H1 (cell line): ENCODE results near the gene CD63. TPM values are rescaled to one million over a fixed set of nuclear protein-coding genes. Genes with fewer than 3 reads are reported as not detected.

Experiments
- CTCF ChIA-PET: fragments of 300-600 bp; sonication (Branson Sonifier 250); formaldehyde crosslinking; loops from one replicate; lab custom pipeline; 2021; ENCODE audit not compliant: partially characterized antibody; lab: Charles Lee
- POLR2A ChIA-PET: fragments of 300-600 bp; sonication (Branson Sonifier 250); formaldehyde crosslinking; loops from one replicate; lab custom pipeline; 2021; ENCODE audit warnings: inconsistent platforms; ENCODE audit not compliant: partially characterized antibody; lab: Charles Lee
- DNase-seq, 2 experiments: peaks; one replicate each; pipeline versions ENCODE4 v3.0.0 to v3.0.0-alpha.2; 2010 to 2022; ENCODE audit warnings: low spot score in 2 of 2, low read depth in 1 of 2, mixed read lengths in 1 of 2
- FAIRE-seq: peaks from 2 replicates; lab custom pipeline; 2011; peaks lifted over from hg19 to GRCh38; lab: Jason Lieb, UNC
- H2AFZ ChIP-seq: 2 replicates; pipeline ENCODE4 v1.8.1; 2012; ENCODE audit warnings: low read length, inconsistent platforms
- H2AK5ac ChIP-seq: 2 replicates; pipeline ENCODE4 v1.6.1; 2013; ENCODE audit warnings: low read depth, low read length
- H2BK120ac ChIP-seq: replicated peaks from 2 replicates; pipeline ENCODE3; 2013; ENCODE audit warnings: low read depth, low read length, inconsistent platforms
- H2BK12ac ChIP-seq: 2 replicates; pipeline ENCODE4 v1.6.1; 2013; ENCODE audit warnings: low read depth, low read length
- H2BK15ac ChIP-seq: 2 replicates; pipeline ENCODE4 v1.6.1; 2013; ENCODE audit warnings: low read length
- H2BK20ac ChIP-seq: 2 replicates; pipeline ENCODE4 v1.6.1; 2013; ENCODE audit warnings: low read length
- H2BK5ac ChIP-seq: 2 replicates; pipeline ENCODE4 v1.6.1; 2013; ENCODE audit warnings: low read depth, low read length
- H3K14ac ChIP-seq: 2 replicates; pipeline ENCODE4 v1.6.1; 2013; ENCODE audit warnings: inconsistent platforms; ENCODE audit not compliant: insufficient read length
- H3K18ac ChIP-seq: 2 replicates; pipeline ENCODE4 v1.6.1; 2013; ENCODE audit warnings: low read length; ENCODE audit errors: extremely low read depth
- H3K23ac ChIP-seq: 2 replicates; pipeline ENCODE4 v1.6.1; 2013; ENCODE audit warnings: inconsistent platforms; ENCODE audit not compliant: insufficient read length
- H3K23me2 ChIP-seq: 2 replicates; pipeline ENCODE4 v1.6.1; 2013; ENCODE audit warnings: low read depth, low read length
- H3K27ac ChIP-seq: 2 replicates; pipeline ENCODE4 v1.6.1; 2011; ENCODE audit warnings: low read depth, low read length, inconsistent platforms
- H3K27me3 ChIP-seq, 4 experiments: replicated peaks in 1 of 4; 1 replicate in 1 of 4; 2 replicates in 3 of 4; pipeline versions ENCODE4 v1.6.1 to v1.8.1; 2011 to 2013; ENCODE audit warnings: low read length in 3 of 4, mild to moderate bottlenecking in 3 of 4, inconsistent platforms in 2 of 4, mixed read lengths in 2 of 4, moderate library complexity in 1 of 4; ENCODE audit not compliant: control insufficient read depth in 3 of 4, insufficient read depth in 3 of 4; ENCODE audit errors: extremely low read depth in 1 of 4
- H3K36me3 ChIP-seq, 4 experiments: 2 replicates each; pipeline versions ENCODE4 v1.6.1 to v1.8.1; 2011 to 2013; ENCODE audit warnings: mild to moderate bottlenecking in 4 of 4, low read length in 3 of 4, moderate library complexity in 2 of 4, control low read depth in 1 of 4, inconsistent platforms in 1 of 4; ENCODE audit not compliant: insufficient read depth in 4 of 4, control insufficient read depth in 2 of 4
- H3K4ac ChIP-seq: replicated peaks from 2 replicates; pipeline ENCODE3; 2013; ENCODE audit warnings: low read length, low read depth, mixed read lengths, inconsistent platforms; ENCODE audit not compliant: insufficient read length
- H3K4me1 ChIP-seq, 4 experiments: replicated peaks in 1 of 4; 1 replicate in 1 of 4; 2 replicates in 3 of 4; pipeline versions ENCODE4 v1.6.1 to v1.8.1; 2011 to 2013; ENCODE audit warnings: low read length in 3 of 4, inconsistent platforms in 2 of 4, mixed read lengths in 1 of 4; ENCODE audit not compliant: insufficient read depth in 4 of 4, control insufficient read depth in 3 of 4
- H3K4me2 ChIP-seq, 2 experiments: 2 replicates each; pipeline versions ENCODE4 v1.6.1 to v1.8.1; 2011 to 2013; ENCODE audit warnings: low read depth in 2 of 2, low read length in 2 of 2, control low read depth in 1 of 2, inconsistent platforms in 1 of 2, mild to moderate bottlenecking in 1 of 2; ENCODE audit not compliant: insufficient read depth in 1 of 2
- H3K4me3 ChIP-seq, 4 experiments: fragments of 200-600, 300-600 bp in 1 of 4; sonication (generic), shearing (Covaris generic), sonication (Bioruptor Twin) in 1 of 4; 2 replicates each; pipeline versions ENCODE4 v1.5.1 to v1.8.1; 2011 to 2016; ENCODE audit warnings: low read length in 4 of 4, low read depth in 3 of 4, control low read depth in 2 of 4, inconsistent platforms in 2 of 4, mild to moderate bottlenecking in 2 of 4, mixed read lengths in 1 of 4, moderate library complexity in 1 of 4; ENCODE audit not compliant: insufficient read depth in 2 of 4; ENCODE audit errors: extremely low read depth in 1 of 4
- H3K56ac ChIP-seq: replicated peaks from 2 replicates; pipeline ENCODE3; 2013; ENCODE audit warnings: low read depth, mild to moderate bottlenecking, mixed read lengths, low read length, inconsistent platforms; ENCODE audit not compliant: insufficient read length
- H3K79me1 ChIP-seq: 2 replicates; pipeline ENCODE4 v1.6.1; 2013; ENCODE audit warnings: low read depth, low read length, control low read depth
- H3K79me2 ChIP-seq, 2 experiments: 2 replicates each; pipeline versions ENCODE4 v1.6.1 to v1.8.1; 2012 to 2013; ENCODE audit warnings: low read length in 2 of 2, mild to moderate bottlenecking in 2 of 2, inconsistent platforms in 1 of 2; ENCODE audit not compliant: insufficient read depth in 2 of 2, control insufficient read depth in 1 of 2
- H3K9ac ChIP-seq, 4 experiments: replicated peaks in 1 of 4; 1 replicate in 1 of 4; 2 replicates in 3 of 4; pipeline versions ENCODE4 v1.6.1 to v1.8.1; 2011 to 2013; ENCODE audit warnings: low read depth in 3 of 4, low read length in 3 of 4, control low read depth in 2 of 4, mild to moderate bottlenecking in 2 of 4, moderate library complexity in 2 of 4, inconsistent platforms in 1 of 4; ENCODE audit errors: extremely low read depth in 1 of 4
- H3K9me3 ChIP-seq, 2 experiments: 2 replicates each; pipeline versions ENCODE4 v1.6.1 to v1.8.1; 2012 to 2013; ENCODE audit warnings: mild to moderate bottlenecking in 2 of 2, moderate library complexity in 2 of 2, control low read depth in 1 of 2, inconsistent platforms in 1 of 2, low read depth in 1 of 2, low read length in 1 of 2, mixed read lengths in 1 of 2; ENCODE audit not compliant: insufficient read depth in 2 of 2
- H4K20me1 ChIP-seq, 2 experiments: replicated peaks in 1 of 2; 2 replicates each; pipeline versions ENCODE3 to v1.8.1; 2011 to 2013; ENCODE audit warnings: inconsistent platforms in 2 of 2, low read length in 2 of 2, mild to moderate bottlenecking in 1 of 2; ENCODE audit not compliant: insufficient read depth in 2 of 2, control insufficient read depth in 1 of 2
- H4K5ac ChIP-seq: 2 replicates; pipeline ENCODE4 v1.6.1; 2013; ENCODE audit warnings: low read length, low read depth, mixed read lengths, inconsistent platforms; ENCODE audit not compliant: insufficient read length
- H4K8ac ChIP-seq: 2 replicates; pipeline ENCODE4 v1.8.0; 2013; ENCODE audit warnings: mild to moderate bottlenecking, moderate library complexity, low read length, inconsistent platforms; ENCODE audit not compliant: insufficient read depth; ENCODE audit errors: extremely low read depth
- H4K91ac ChIP-seq: replicated peaks from 2 replicates; pipeline ENCODE3; 2013; ENCODE audit warnings: low read length, mixed read lengths, inconsistent platforms; ENCODE audit not compliant: insufficient read length
- KDM1A ChIP-seq: fragments of 200-600, 300-600 bp; sonication (generic); IDR thresholded peaks from 2 replicates; pipeline ENCODE4 v1.7.1; 2016; ENCODE audit warnings: mild to moderate bottlenecking, low read length, borderline replicate concordance
- NANOG ChIP-seq: IDR thresholded peaks from 2 replicates; pipeline ENCODE4 v1.6.1; 2011; ENCODE audit warnings: low read length, low read depth, mild to moderate bottlenecking, inconsistent platforms; ENCODE audit not compliant: insufficient read depth, poor library complexity, severe bottlenecking
- POU5F1 ChIP-seq: IDR thresholded peaks from 2 replicates; pipeline ENCODE4 v1.6.1; 2011; ENCODE audit warnings: low read depth, mild to moderate bottlenecking, low read length, moderate library complexity
- polyA plus RNA-seq, 7 experiments: library from polyadenylated mRNA; depleted of rRNA in 3 of 7; stranded (reverse) in 5 of 7; unstranded in 2 of 7; fragments of >200 nt in 5 of 7; fragments of 200-250 nt in 2 of 7; gene quantifications; 1 replicate in 5 of 7; 2 replicates in 1 of 7; 4 replicates in 1 of 7; pipeline versions ENCODE4 v1.2.1 to v1.2.3, GENCODE V29; 2011 to 2013; ENCODE audit warnings: missing spikeins in 2 of 7, mixed read lengths in 2 of 7
- total RNA-seq: library from RNA; stranded (reverse); fragmentation: NEBNext Ultra II Directional; extraction: Animal tissue kit (Norgen Biotek cat#: 25700); gene quantifications from 2 replicates; pipeline ENCODE4 v1.2.1, GENCODE V29; 2021

CD63 gene
- total and polyA plus RNA-seq, 2 of the 8 experiments (the other 6 are each of a cell fraction or from before 2014, with no cell fraction given) = 440 to 526 TPM

GRCh38 chr12:55746913-55747231, 18.1 kb upstream of the CD63 start:
- H3K4ac ChIP-seq = no peak overlapping the region
- peak overlapping the region; percentile 82 to 93 for H3K4me2 ChIP-seq
- POLR2A ChIA-PET = interaction anchor here (0.8 to 46.5 kb wide), 15 partner anchors 3 to 365 kb away, joined by 3 to 809 read pairs (median 4); partner anchors contain the start of genes CD63, DNAJC14, GDF11 and ORMDL2
- H4K5ac ChIP-seq = no peak overlapping the region
- no peak overlapping the region for H2BK120ac ChIP-seq
- H3K14ac ChIP-seq = no peak overlapping the region
- H3K23ac ChIP-seq = no peak overlapping the region
- H2BK15ac ChIP-seq = no peak overlapping the region
- peaks cover 13% of the 10 kb centered on the region for H3K79me1 ChIP-seq
- H2BK5ac ChIP-seq = no peak overlapping the region
- H4K91ac ChIP-seq = no peak overlapping the region
- TF ChIP-seq NANOG (peak; percentile 56), POU5F1 (peak; percentile 88), KDM1A (no peak)
- H3K4me1 ChIP-seq = peaks cover 6 to 35% (median 23%) of the 10 kb centered on the region in 4 experiments
- CTCF ChIA-PET = interaction anchor here (0.6 to 14.5 kb wide), 20 partner anchors 9 to 250 kb away, joined by 3 to 186 read pairs (median 4); partner anchors contain the start of genes CD63 and SUOX
- DNase-seq (no peak), FAIRE-seq (no peak)
- H3K27ac ChIP-seq = no peak overlapping the region
- H3K9ac ChIP-seq = no peak overlapping the region
- H3K9me3 ChIP-seq = no peaks in the 10 kb centered on the region
- H2BK12ac ChIP-seq = no peak overlapping the region
- no peak overlapping the region for H4K8ac ChIP-seq
- H2BK20ac ChIP-seq = no peak overlapping the region
- H3K18ac ChIP-seq = no peak overlapping the region
- peaks cover 29% of the 10 kb centered on the region for H3K23me2 ChIP-seq
- no peak overlapping the region for H2AK5ac ChIP-seq
- H2AFZ ChIP-seq = no peak overlapping the region
- no peaks in the 10 kb centered on the region for H3K27me3 ChIP-seq
- no peak overlapping the region for H3K56ac ChIP-seq
- peak overlapping the region; percentile 3 to 87 (median 61); a peak in 5 of 8 replicates for H3K4me3 ChIP-seq
- peaks cover 10 to 20% of the 10 kb centered on the region in 2 experiments for H4K20me1 ChIP-seq
- H3K79me2 ChIP-seq = peaks cover 10 to 52% of the 10 kb centered on the region in 2 experiments
- H3K36me3 ChIP-seq = peaks cover 11 to 38% (median 28%) of the 10 kb centered on the region in 4 experiments
